Neutrophil (primary cell): Measurements from ENCODE around the gene LMF1.

Experiments
- H3K27ac ChIP-seq: fragments of 200-600 bp; sonication (generic); 2 replicates; pipeline ENCODE4 v1.5.1; 2016; ENCODE audit warnings: mild to moderate bottlenecking, moderate library complexity
- H3K27me3 ChIP-seq: fragments of 200-600 bp; sonication (generic); 2 replicates; pipeline ENCODE4 v1.6.0; 2016; ENCODE audit warnings: mild to moderate bottlenecking
- H3K36me3 ChIP-seq: fragments of 200-600 bp; sonication (generic); 2 replicates; pipeline ENCODE4 v1.5.1; 2017
- H3K4me1 ChIP-seq, 2 experiments: fragments of 200-600 bp in 1 of 2; sonication (generic) in 1 of 2; 1 replicate in 1 of 2; 2 replicates in 1 of 2; pipeline versions ENCODE4 v1.5.1 to v1.6.1; 2013 to 2016; ENCODE audit warnings: low read depth in 1 of 2, low read length in 1 of 2, mild to moderate bottlenecking in 1 of 2, moderate library complexity in 1 of 2; ENCODE audit not compliant: control insufficient read depth in 1 of 2, insufficient read depth in 1 of 2
- H3K4me3 ChIP-seq, 2 experiments: fragments of 200-600 bp in 1 of 2; sonication (generic) in 1 of 2; 1 replicate in 1 of 2; 2 replicates in 1 of 2; pipeline ENCODE4 v1.5.1; 2013 to 2016; ENCODE audit warnings: low read depth in 1 of 2, low read length in 1 of 2, mild to moderate bottlenecking in 1 of 2, moderate library complexity in 1 of 2
- H3K9me3 ChIP-seq: fragments of 200-600 bp; sonication (generic); 2 replicates; pipeline ENCODE4 v1.5.1; 2016
- CTCF ChIP-seq: fragments of 200-600 bp; sonication (generic); IDR thresholded peaks from 2 replicates; pipeline ENCODE4 v1.5.1; 2016; ENCODE audit warnings: antibody characterized with exemption

Gene LMF1

DNA sequence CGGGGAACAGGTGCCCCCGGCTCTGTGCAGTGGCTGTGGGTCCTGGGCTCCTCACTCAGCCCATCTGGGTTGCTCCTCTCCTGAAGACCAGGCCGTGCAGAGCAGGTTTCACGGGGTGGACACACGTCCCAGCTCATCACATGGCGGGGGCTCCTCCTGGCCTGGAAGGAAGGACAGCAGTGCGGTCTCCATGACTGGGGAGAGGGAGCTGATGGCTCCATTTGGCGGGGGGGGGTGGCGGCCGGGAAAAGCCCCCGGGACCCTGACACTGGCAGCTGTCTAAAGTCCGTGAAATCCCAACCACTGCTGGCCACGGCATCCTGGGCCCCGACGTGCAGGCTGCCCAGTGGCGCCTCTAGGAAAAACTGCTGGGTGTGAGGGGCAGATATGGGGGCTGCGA lies 29.8 kb upstream of the LMF1 start:
- Histone ChIP-seq H3K36me3 (no peaks in the 10 kb centered on the region), H3K4me3 (no peak overlapping the region), H3K9me3 (no peaks in the 10 kb centered on the region), H3K27ac (no peak overlapping the region), H3K4me1 (no peaks in the 10 kb centered on the region), H3K27me3 (peaks cover 47% of the 10 kb centered on the region)
- no peak for TF ChIP-seq CTCF

- TF ChIP-seq CTCF = no peak
- H3K4me1 ChIP-seq = no peaks in the 10 kb centered on the region
- H3K36me3 ChIP-seq = no peaks in the 10 kb centered on the region
- peaks cover 56% of the 10 kb centered on the region for H3K27me3 ChIP-seq
- H3K27ac ChIP-seq = no peak overlapping the region
- no peak overlapping the region for H3K4me3 ChIP-seq
- no peaks in the 10 kb centered on the region for H3K9me3 ChIP-seq
Observed at GRCh38 chr16:999677-1000076, 28.9 kb upstream of the LMF1 start.

GRCh38 chr16:998615-999014 lies 27.8 kb upstream of the LMF1 start:
- H3K27me3 ChIP-seq = peaks cover 50% of the 10 kb centered on the region
- no peaks in the 10 kb centered on the region for H3K9me3 ChIP-seq
- no peaks in the 10 kb centered on the region for H3K36me3 ChIP-seq
- TF ChIP-seq CTCF = no peak
- H3K27ac ChIP-seq = no peak overlapping the region
- H3K4me1 ChIP-seq = no peaks in the 10 kb centered on the region
- H3K4me3 ChIP-seq = no peak overlapping the region

GRCh38 chr16:998211-998610 lies 27.4 kb upstream of the LMF1 start:
- no peaks in the 10 kb centered on the region for H3K9me3 ChIP-seq
- no peak for TF ChIP-seq CTCF
- no peaks in the 10 kb centered on the region for H3K4me1 ChIP-seq
- H3K4me3 ChIP-seq = no peak overlapping the region
- H3K36me3 ChIP-seq = no peaks in the 10 kb centered on the region
- H3K27me3 ChIP-seq = peaks cover 46% of the 10 kb centered on the region
- H3K27ac ChIP-seq = no peak overlapping the region

DNA sequence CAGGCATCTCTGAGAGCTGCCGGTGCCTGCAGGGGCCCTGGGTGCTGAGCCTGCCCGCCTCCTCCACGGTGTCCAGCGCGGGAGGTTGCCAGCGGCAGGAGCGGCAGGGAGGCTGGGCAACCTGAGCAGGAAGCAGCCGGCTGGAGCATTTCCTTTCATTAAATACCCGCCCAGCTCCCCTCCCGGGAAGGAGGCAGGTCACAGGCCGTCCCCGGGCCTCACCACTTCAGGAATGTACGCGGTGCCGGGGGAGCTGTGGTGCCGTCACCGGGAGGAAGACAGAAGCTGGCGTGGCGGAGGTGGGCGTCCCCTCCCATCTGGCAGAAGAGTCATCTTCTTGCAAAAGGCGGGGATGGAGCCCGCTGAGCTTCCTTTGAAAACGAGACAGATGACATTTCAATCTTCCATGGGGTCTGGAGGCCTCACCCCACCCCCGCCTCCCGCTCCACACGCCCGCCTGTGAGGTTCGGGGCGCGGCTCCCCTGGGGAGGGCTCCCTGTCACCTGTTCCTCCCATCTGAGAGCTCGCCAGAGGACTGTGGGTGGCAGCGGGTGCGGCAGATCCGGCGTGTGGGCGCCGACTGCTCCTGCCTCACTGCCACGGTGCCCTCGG lies 26.8 kb upstream of the LMF1 start:
- H3K27ac ChIP-seq = no peak overlapping the region
- no peak for TF ChIP-seq CTCF
- no peak overlapping the region for H3K4me3 ChIP-seq
- H3K36me3 ChIP-seq = no peaks in the 10 kb centered on the region
- H3K27me3 ChIP-seq = peaks cover 46% of the 10 kb centered on the region
- no peaks in the 10 kb centered on the region for H3K9me3 ChIP-seq
- no peaks in the 10 kb centered on the region for H3K4me1 ChIP-seq

DNA sequence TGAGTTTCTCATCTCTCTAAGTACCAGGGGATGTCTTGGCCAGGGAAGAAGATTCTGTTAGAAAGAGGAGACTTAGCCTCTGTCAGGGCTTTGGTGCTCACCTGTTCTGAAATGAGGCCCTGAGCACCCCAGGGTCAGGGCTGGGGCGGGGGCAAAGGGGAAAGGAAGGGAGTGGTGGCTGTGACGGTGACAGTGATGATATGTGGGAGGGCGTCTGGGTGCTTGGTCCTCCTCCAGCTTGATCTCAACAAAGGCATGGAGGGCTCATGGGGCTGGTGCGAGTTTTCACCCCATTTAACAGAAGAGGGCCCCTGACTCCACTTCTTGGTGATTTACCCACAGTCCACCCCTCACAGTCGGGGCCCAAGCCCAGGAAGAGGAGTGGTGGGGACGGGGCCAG lies 25.9 kb upstream of the LMF1 start:
- Histone ChIP-seq H3K4me1 (no peaks in the 10 kb centered on the region), H3K4me3 (no peak overlapping the region), H3K27ac (no peak overlapping the region), H3K9me3 (no peaks in the 10 kb centered on the region), H3K36me3 (no peaks in the 10 kb centered on the region), H3K27me3 (peaks cover 46% of the 10 kb centered on the region)
- TF ChIP-seq CTCF = no peak
